Ishikawa (cell line): ENCODE results near the gene SFXN2.

Source experiments
- CEBPB ChIP-seq: IDR thresholded peaks from 2 replicates; pipeline ENCODE4 v1.6.1; 2012
- CREB1 ChIP-seq: IDR thresholded peaks from 2 replicates; pipeline ENCODE4 v1.6.1; 2012; ENCODE audit warnings: low read depth
- EGR1 ChIP-seq: IDR thresholded peaks from 2 replicates; pipeline ENCODE4 v1.6.1; 2012
- EP300 ChIP-seq: IDR thresholded peaks from 2 replicates; pipeline ENCODE4 v1.6.1; 2012; ENCODE audit warnings: borderline replicate concordance
- FOXM1 ChIP-seq: IDR thresholded peaks from 2 replicates; pipeline ENCODE4 v1.6.1; 2012; ENCODE audit warnings: low read depth, borderline replicate concordance
- NFIC ChIP-seq: IDR thresholded peaks from 2 replicates; pipeline ENCODE4 v1.6.1; 2012
- RAD21 ChIP-seq: IDR thresholded peaks from 2 replicates; pipeline ENCODE4 v1.6.1; 2012; ENCODE audit warnings: low read depth
- TAF1 ChIP-seq: IDR thresholded peaks from 2 replicates; pipeline ENCODE4 v1.6.1; 2012; ENCODE audit warnings: low read depth, mild to moderate bottlenecking
- TCF12 ChIP-seq: IDR thresholded peaks from 2 replicates; pipeline ENCODE4 v1.6.1; 2012; ENCODE audit warnings: low read depth
- TEAD4 ChIP-seq: IDR thresholded peaks from 2 replicates; pipeline ENCODE4 v1.6.1; 2012
- YY1 ChIP-seq: IDR thresholded peaks from 2 replicates; pipeline ENCODE4 v1.6.1; 2012; ENCODE audit warnings: low read depth
- ZBTB7A ChIP-seq: IDR thresholded peaks from 2 replicates; pipeline ENCODE4 v1.6.1; 2012; ENCODE audit warnings: low read depth
- TF ChIP-seq, protein P1 (sequence below): IDR thresholded peaks from 2 replicates; pipeline ENCODE4 v1.6.1; 2012
- TF ChIP-seq, protein P2 (sequence below): IDR thresholded peaks from 2 replicates; pipeline ENCODE4 v1.6.1; 2012; ENCODE audit warnings: low read depth, mild to moderate bottlenecking
- TF ChIP-seq, protein P3 (sequence below): IDR thresholded peaks from 2 replicates; pipeline ENCODE4 v1.6.1; 2012

SFXN2 gene

DNA sequence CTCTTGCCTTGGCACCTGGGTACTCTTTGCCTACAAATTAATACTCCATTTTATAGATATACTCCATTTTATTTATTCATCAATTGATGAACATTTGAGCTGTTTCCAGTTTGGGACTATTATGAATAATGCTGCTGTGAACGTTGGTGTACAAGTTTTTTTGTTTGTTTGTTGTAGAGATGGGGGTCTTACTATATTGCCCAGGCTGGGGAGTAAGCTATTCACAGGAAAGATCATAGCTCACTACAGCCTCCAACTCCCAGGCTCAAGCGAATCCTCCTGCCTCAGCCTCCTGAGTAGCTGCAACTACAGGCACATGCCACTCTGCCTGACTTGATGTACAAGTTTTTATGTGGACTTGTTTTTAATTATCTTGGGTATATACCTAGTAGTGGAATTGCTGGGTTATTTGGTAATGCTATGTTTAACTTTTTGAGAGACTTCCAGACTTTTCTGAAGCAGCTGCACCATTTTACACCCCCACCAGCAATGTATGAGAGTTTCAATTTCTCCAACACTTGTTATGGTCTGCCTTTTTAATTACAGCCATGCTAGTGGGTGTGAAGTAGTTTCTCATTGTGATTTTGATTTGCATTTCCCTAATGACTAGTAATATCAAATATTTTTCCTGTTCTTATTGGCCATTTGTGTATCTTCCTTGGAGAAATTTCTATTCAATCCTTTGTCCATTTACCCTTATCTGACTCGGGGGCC, 45.2 kb downstream of the SFXN2 start:
- TF ChIP-seq EP300 (no peak), RAD21 (no peak), EGR1 (no peak), CEBPB (no peak), TEAD4 (no peak), CREB1 (no peak), YY1 (no peak), NFIC (no peak), ZBTB7A (no peak), TAF1 (no peak), FOXM1 (no peak)
- TF ChIP-seq, protein P1, sequence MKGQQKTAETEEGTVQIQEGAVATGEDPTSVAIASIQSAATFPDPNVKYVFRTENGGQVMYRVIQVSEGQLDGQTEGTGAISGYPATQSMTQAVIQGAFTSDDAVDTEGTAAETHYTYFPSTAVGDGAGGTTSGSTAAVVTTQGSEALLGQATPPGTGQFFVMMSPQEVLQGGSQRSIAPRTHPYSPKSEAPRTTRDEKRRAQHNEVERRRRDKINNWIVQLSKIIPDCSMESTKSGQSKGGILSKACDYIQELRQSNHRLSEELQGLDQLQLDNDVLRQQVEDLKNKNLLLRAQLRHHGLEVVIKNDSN = no peak
- TF ChIP-seq, protein P2, sequence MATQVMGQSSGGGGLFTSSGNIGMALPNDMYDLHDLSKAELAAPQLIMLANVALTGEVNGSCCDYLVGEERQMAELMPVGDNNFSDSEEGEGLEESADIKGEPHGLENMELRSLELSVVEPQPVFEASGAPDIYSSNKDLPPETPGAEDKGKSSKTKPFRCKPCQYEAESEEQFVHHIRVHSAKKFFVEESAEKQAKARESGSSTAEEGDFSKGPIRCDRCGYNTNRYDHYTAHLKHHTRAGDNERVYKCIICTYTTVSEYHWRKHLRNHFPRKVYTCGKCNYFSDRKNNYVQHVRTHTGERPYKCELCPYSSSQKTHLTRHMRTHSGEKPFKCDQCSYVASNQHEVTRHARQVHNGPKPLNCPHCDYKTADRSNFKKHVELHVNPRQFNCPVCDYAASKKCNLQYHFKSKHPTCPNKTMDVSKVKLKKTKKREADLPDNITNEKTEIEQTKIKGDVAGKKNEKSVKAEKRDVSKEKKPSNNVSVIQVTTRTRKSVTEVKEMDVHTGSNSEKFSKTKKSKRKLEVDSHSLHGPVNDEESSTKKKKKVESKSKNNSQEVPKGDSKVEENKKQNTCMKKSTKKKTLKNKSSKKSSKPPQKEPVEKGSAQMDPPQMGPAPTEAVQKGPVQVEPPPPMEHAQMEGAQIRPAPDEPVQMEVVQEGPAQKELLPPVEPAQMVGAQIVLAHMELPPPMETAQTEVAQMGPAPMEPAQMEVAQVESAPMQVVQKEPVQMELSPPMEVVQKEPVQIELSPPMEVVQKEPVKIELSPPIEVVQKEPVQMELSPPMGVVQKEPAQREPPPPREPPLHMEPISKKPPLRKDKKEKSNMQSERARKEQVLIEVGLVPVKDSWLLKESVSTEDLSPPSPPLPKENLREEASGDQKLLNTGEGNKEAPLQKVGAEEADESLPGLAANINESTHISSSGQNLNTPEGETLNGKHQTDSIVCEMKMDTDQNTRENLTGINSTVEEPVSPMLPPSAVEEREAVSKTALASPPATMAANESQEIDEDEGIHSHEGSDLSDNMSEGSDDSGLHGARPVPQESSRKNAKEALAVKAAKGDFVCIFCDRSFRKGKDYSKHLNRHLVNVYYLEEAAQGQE = no peak
- TF ChIP-seq, protein P3, sequence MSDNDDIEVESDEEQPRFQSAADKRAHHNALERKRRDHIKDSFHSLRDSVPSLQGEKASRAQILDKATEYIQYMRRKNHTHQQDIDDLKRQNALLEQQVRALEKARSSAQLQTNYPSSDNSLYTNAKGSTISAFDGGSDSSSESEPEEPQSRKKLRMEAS = no peak

DNA sequence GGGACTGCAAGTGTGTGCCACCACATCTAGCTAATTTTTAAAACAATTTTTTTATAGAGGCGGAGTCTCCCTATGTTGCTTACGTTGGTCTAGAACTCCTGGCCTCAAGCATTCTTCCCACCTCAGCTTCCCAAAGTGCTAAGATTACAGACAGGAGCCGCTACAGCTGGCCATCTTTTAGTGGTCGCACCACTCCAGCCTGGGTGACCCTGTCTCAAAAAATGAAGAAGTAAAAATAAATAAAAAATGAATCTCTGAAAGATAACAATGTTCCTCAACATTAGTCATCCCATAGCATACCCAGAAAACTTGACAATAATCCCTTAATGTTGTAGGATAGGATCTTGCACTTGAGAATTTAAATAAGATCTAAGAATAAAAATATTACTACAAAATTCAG, 47.5 kb downstream of the SFXN2 start:
- TF ChIP-seq, protein P1 = no peak
- TF ChIP-seq, protein P2 = no peak
- no peak for TF ChIP-seq ZBTB7A
- no peak for TF ChIP-seq CREB1
- no peak for TF ChIP-seq NFIC
- no peak for TF ChIP-seq EP300
- TF ChIP-seq, protein P3 = no peak
- no peak for TF ChIP-seq RAD21
- no peak for TF ChIP-seq CEBPB
- TF ChIP-seq TCF12 = no peak
- no peak for TF ChIP-seq FOXM1
- no peak for TF ChIP-seq TAF1
- TF ChIP-seq EGR1 = no peak
- no peak for TF ChIP-seq TEAD4
- no peak for TF ChIP-seq YY1

DNA sequence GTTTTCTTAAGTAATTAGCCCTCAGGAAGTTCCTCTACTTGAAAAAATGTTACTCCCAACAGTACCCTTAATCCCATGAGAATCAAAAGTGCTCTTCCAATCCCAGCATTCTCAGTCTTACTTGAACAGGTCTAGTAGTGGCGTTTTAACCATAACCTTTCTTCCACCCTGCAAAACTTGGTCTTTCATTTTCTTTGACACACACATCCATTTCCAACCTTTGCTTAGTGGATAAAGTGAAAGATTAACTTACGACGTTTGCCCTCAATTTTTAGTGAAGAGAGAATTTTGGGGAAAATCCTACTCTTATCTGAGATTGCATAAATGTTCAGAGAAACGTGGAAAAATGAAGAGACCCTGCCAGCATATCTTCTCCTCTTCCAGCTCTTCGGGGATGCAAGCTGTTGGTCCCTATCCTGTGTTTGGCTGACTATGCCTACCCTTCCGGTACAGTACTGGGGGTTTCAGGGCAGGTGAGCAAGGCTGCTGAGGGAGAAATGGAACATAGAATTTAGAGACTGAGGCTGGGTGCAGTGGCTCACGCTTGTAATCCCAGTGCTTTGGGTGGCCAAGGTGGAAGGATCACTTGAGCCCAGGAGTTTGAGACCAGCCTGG, 48.1 kb downstream of the SFXN2 start:
- no peak for TF ChIP-seq CREB1
- TF ChIP-seq FOXM1 = no peak
- no peak for TF ChIP-seq YY1
- TF ChIP-seq, protein P2 = no peak
- no peak for TF ChIP-seq TEAD4
- no peak for TF ChIP-seq EP300
- no peak for TF ChIP-seq TCF12
- TF ChIP-seq RAD21 = no peak
- TF ChIP-seq EGR1 = no peak
- TF ChIP-seq, protein P3 = no peak
- TF ChIP-seq NFIC = no peak
- TF ChIP-seq, protein P1 = no peak
- no peak for TF ChIP-seq TAF1
- no peak for TF ChIP-seq CEBPB
